WTC11 (cell line): Measurements from ENCODE around the gene EMP2.

Source experiments
- GABPB1 ChIP-seq: sonication (generic); formaldehyde crosslinking; IDR thresholded peaks from 2 replicates; pipeline ENCODE4 v1.8.1; 2023; ENCODE audit warnings: mild to moderate bottlenecking, missing genetic modification reagents
- NR1H2 ChIP-seq: sonication (generic); formaldehyde crosslinking; IDR thresholded peaks from 2 replicates; pipeline ENCODE4 v1.9.0; 2021; ENCODE audit warnings: mild to moderate bottlenecking, moderate library complexity, missing genetic modification reagents
- PRDM15 ChIP-seq: sonication (generic); formaldehyde crosslinking; IDR thresholded peaks from 2 replicates; pipeline ENCODE4 v1.8.0; 2022; ENCODE audit warnings: missing genetic modification reagents
- SMAD4 ChIP-seq: sonication (generic); formaldehyde crosslinking; IDR thresholded peaks from 2 replicates; pipeline ENCODE4 v1.8.0; 2022; ENCODE audit warnings: mild to moderate bottlenecking, missing genetic modification reagents
- SP1 ChIP-seq: sonication (generic); formaldehyde crosslinking; conservative IDR thresholded peaks from 2 replicates; pipeline ENCODE4 v1.8.1; 2022; ENCODE audit warnings: missing genetic modification reagents
- ZNF121 ChIP-seq: sonication (generic); formaldehyde crosslinking; IDR thresholded peaks from 2 replicates; pipeline ENCODE4 v1.8.0; 2023; ENCODE audit warnings: missing genetic modification reagents
- ZSCAN18 ChIP-seq: fragments of 250-450 bp; sonication (Bioruptor Pico); IDR thresholded peaks from 2 replicates; pipeline ENCODE4 v2.1.2; 2022; ENCODE audit warnings: mild to moderate bottlenecking, moderate library complexity
- TF ChIP-seq, protein P1 (sequence below): fragments of 200-600 bp; IDR thresholded peaks from 2 replicates; pipeline ENCODE4 v1.8.0; 2022; ENCODE audit warnings: antibody characterized with exemption
- TF ChIP-seq, protein P2 (sequence below): sonication (generic); formaldehyde crosslinking; IDR thresholded peaks from 2 replicates; pipeline ENCODE4 v1.8.0; 2022; ENCODE audit warnings: mild to moderate bottlenecking, missing genetic modification reagents
- TF ChIP-seq, protein P3 (sequence below): sonication (generic); formaldehyde crosslinking; IDR thresholded peaks from 2 replicates; pipeline ENCODE4 v1.8.1; 2023; ENCODE audit warnings: mild to moderate bottlenecking, missing genetic modification reagents, moderate library complexity
- TF ChIP-seq, protein P4 (sequence below): sonication (generic); formaldehyde crosslinking; IDR thresholded peaks from 2 replicates; pipeline ENCODE4 v1.8.0; 2022; ENCODE audit warnings: mild to moderate bottlenecking, missing genetic modification reagents
- TF ChIP-seq, protein P5 (sequence below): sonication (generic); formaldehyde crosslinking; conservative IDR thresholded peaks from 2 replicates; pipeline ENCODE4 v1.8.1; 2022; ENCODE audit warnings: mild to moderate bottlenecking, missing genetic modification reagents

DNA sequence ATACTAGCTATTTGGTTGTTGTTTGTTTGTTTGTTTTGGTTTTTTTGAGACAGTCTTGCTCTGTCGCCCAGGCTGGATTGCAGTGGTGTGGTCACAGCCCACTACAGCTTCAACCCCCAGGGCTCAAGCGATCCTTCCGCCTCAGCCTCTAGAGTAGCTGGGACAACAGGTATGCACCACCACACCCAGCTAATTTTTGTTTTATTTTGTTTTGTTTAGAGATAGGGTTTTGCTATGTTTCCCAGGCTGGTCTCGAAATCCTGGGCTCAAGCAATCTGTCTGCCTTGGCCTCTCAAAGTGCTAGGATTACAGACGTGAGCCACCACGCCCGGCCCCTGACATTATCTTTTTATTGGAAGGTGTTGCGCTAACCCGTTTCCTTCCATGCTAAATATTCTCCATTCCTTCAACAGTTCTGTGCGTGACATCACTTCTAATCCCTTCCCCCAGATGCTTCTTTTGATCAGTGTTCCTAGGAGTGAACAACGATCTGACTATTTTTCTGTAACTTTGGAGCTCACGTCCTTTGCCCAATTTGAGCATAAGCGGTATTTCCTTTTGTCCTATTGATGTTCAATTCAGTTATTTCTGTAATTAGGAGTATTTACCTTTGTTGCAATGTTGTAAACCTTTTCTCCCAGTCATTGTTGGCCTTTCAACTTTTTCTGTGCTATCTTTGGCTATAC lies 30.2 kb upstream of the EMP2 start:
- TF ChIP-seq, protein P1, sequence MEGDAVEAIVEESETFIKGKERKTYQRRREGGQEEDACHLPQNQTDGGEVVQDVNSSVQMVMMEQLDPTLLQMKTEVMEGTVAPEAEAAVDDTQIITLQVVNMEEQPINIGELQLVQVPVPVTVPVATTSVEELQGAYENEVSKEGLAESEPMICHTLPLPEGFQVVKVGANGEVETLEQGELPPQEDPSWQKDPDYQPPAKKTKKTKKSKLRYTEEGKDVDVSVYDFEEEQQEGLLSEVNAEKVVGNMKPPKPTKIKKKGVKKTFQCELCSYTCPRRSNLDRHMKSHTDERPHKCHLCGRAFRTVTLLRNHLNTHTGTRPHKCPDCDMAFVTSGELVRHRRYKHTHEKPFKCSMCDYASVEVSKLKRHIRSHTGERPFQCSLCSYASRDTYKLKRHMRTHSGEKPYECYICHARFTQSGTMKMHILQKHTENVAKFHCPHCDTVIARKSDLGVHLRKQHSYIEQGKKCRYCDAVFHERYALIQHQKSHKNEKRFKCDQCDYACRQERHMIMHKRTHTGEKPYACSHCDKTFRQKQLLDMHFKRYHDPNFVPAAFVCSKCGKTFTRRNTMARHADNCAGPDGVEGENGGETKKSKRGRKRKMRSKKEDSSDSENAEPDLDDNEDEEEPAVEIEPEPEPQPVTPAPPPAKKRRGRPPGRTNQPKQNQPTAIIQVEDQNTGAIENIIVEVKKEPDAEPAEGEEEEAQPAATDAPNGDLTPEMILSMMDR, result no peak
- TF ChIP-seq, protein P2, sequence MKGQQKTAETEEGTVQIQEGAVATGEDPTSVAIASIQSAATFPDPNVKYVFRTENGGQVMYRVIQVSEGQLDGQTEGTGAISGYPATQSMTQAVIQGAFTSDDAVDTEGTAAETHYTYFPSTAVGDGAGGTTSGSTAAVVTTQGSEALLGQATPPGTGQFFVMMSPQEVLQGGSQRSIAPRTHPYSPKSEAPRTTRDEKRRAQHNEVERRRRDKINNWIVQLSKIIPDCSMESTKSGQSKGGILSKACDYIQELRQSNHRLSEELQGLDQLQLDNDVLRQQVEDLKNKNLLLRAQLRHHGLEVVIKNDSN, result no peak
- TF ChIP-seq, protein P3, sequence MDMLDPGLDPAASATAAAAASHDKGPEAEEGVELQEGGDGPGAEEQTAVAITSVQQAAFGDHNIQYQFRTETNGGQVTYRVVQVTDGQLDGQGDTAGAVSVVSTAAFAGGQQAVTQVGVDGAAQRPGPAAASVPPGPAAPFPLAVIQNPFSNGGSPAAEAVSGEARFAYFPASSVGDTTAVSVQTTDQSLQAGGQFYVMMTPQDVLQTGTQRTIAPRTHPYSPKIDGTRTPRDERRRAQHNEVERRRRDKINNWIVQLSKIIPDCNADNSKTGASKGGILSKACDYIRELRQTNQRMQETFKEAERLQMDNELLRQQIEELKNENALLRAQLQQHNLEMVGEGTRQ, result no peak
- TF ChIP-seq ZNF121 (CRISPR knock-in tag) (no peak), PRDM15 (CRISPR knock-in tag) (no peak), ZSCAN18 (CRISPR knock-in tag) (no peak), NR1H2 (no peak), SMAD4 (CRISPR knock-in tag) (no peak), GABPB1 (CRISPR knock-in tag) (peak; percentile 53; the same call in 1 of the 2 replicates), SP1 (no peak)
- TF ChIP-seq, protein P4, sequence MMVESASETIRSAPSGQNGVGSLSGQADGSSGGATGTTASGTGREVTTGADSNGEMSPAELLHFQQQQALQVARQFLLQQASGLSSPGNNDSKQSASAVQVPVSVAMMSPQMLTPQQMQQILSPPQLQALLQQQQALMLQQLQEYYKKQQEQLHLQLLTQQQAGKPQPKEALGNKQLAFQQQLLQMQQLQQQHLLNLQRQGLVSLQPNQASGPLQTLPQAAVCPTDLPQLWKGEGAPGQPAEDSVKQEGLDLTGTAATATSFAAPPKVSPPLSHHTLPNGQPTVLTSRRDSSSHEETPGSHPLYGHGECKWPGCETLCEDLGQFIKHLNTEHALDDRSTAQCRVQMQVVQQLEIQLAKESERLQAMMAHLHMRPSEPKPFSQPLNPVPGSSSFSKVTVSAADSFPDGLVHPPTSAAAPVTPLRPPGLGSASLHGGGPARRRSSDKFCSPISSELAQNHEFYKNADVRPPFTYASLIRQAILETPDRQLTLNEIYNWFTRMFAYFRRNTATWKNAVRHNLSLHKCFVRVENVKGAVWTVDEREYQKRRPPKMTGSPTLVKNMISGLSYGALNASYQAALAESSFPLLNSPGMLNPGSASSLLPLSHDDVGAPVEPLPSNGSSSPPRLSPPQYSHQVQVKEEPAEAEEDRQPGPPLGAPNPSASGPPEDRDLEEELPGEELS (CRISPR knock-in tag), result no peak
- TF ChIP-seq, protein P5, sequence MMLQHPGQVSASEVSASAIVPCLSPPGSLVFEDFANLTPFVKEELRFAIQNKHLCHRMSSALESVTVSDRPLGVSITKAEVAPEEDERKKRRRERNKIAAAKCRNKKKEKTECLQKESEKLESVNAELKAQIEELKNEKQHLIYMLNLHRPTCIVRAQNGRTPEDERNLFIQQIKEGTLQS (CRISPR knock-in tag), result no peak
